HL-60 (cell line): Measurements from ENCODE around the gene APOBEC3B.

ENCODE experiments used
- GABPA ChIP-seq: IDR thresholded peaks from 2 replicates; pipeline ENCODE4 v1.6.1; 2012; ENCODE audit warnings: low read depth
- TF ChIP-seq, protein P1 (sequence below): IDR thresholded peaks from one replicate; pipeline ENCODE4 v1.5.1; 2011; ENCODE audit warnings: low read length, control low read depth, inconsistent platforms; ENCODE audit not compliant: insufficient read depth
- TF ChIP-seq, protein P2 (sequence below): IDR thresholded peaks from 2 replicates; pipeline ENCODE4 v1.6.1; 2012; ENCODE audit warnings: low read depth; ENCODE audit not compliant: insufficient replicate concordance

- TF ChIP-seq, protein P1, sequence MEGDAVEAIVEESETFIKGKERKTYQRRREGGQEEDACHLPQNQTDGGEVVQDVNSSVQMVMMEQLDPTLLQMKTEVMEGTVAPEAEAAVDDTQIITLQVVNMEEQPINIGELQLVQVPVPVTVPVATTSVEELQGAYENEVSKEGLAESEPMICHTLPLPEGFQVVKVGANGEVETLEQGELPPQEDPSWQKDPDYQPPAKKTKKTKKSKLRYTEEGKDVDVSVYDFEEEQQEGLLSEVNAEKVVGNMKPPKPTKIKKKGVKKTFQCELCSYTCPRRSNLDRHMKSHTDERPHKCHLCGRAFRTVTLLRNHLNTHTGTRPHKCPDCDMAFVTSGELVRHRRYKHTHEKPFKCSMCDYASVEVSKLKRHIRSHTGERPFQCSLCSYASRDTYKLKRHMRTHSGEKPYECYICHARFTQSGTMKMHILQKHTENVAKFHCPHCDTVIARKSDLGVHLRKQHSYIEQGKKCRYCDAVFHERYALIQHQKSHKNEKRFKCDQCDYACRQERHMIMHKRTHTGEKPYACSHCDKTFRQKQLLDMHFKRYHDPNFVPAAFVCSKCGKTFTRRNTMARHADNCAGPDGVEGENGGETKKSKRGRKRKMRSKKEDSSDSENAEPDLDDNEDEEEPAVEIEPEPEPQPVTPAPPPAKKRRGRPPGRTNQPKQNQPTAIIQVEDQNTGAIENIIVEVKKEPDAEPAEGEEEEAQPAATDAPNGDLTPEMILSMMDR = no peak
- no peak for TF ChIP-seq GABPA
- TF ChIP-seq, protein P2, sequence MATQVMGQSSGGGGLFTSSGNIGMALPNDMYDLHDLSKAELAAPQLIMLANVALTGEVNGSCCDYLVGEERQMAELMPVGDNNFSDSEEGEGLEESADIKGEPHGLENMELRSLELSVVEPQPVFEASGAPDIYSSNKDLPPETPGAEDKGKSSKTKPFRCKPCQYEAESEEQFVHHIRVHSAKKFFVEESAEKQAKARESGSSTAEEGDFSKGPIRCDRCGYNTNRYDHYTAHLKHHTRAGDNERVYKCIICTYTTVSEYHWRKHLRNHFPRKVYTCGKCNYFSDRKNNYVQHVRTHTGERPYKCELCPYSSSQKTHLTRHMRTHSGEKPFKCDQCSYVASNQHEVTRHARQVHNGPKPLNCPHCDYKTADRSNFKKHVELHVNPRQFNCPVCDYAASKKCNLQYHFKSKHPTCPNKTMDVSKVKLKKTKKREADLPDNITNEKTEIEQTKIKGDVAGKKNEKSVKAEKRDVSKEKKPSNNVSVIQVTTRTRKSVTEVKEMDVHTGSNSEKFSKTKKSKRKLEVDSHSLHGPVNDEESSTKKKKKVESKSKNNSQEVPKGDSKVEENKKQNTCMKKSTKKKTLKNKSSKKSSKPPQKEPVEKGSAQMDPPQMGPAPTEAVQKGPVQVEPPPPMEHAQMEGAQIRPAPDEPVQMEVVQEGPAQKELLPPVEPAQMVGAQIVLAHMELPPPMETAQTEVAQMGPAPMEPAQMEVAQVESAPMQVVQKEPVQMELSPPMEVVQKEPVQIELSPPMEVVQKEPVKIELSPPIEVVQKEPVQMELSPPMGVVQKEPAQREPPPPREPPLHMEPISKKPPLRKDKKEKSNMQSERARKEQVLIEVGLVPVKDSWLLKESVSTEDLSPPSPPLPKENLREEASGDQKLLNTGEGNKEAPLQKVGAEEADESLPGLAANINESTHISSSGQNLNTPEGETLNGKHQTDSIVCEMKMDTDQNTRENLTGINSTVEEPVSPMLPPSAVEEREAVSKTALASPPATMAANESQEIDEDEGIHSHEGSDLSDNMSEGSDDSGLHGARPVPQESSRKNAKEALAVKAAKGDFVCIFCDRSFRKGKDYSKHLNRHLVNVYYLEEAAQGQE = no peak
Measured at GRCh38 chr22:38970551-38970950, 11.6 kb upstream of the APOBEC3B start.
